H1 (cell line): ENCODE measurements around the gene ITPK1. TPM values are rescaled to one million over a fixed set of nuclear protein-coding genes. Genes with fewer than 3 reads are reported as not detected.

Experiments used
- CTCF ChIA-PET: fragments of 300-600 bp; sonication (Branson Sonifier 250); formaldehyde crosslinking; loops from one replicate; lab custom pipeline; 2021; ENCODE audit not compliant: partially characterized antibody; lab: Charles Lee
- POLR2A ChIA-PET: fragments of 300-600 bp; sonication (Branson Sonifier 250); formaldehyde crosslinking; loops from one replicate; lab custom pipeline; 2021; ENCODE audit warnings: inconsistent platforms; ENCODE audit not compliant: partially characterized antibody; lab: Charles Lee
- DNase-seq, 2 experiments: peaks; one replicate each; pipeline versions ENCODE4 v3.0.0 to v3.0.0-alpha.2; 2010 to 2022; ENCODE audit warnings: low spot score in 2 of 2, low read depth in 1 of 2, mixed read lengths in 1 of 2
- FAIRE-seq: peaks from 2 replicates; lab custom pipeline; 2011; peaks lifted over from hg19 to GRCh38; lab: Jason Lieb, UNC
- H2AFZ ChIP-seq: 2 replicates; pipeline ENCODE4 v1.8.1; 2012; ENCODE audit warnings: low read length, inconsistent platforms
- H2AK5ac ChIP-seq: 2 replicates; pipeline ENCODE4 v1.6.1; 2013; ENCODE audit warnings: low read depth, low read length
- H2BK120ac ChIP-seq: replicated peaks from 2 replicates; pipeline ENCODE3; 2013; ENCODE audit warnings: low read depth, low read length, inconsistent platforms
- H2BK12ac ChIP-seq: 2 replicates; pipeline ENCODE4 v1.6.1; 2013; ENCODE audit warnings: low read depth, low read length
- H2BK15ac ChIP-seq: 2 replicates; pipeline ENCODE4 v1.6.1; 2013; ENCODE audit warnings: low read length
- H2BK20ac ChIP-seq: 2 replicates; pipeline ENCODE4 v1.6.1; 2013; ENCODE audit warnings: low read length
- H2BK5ac ChIP-seq: 2 replicates; pipeline ENCODE4 v1.6.1; 2013; ENCODE audit warnings: low read depth, low read length
- H3K14ac ChIP-seq: 2 replicates; pipeline ENCODE4 v1.6.1; 2013; ENCODE audit warnings: inconsistent platforms; ENCODE audit not compliant: insufficient read length
- H3K18ac ChIP-seq: 2 replicates; pipeline ENCODE4 v1.6.1; 2013; ENCODE audit warnings: low read length; ENCODE audit errors: extremely low read depth
- H3K23ac ChIP-seq: 2 replicates; pipeline ENCODE4 v1.6.1; 2013; ENCODE audit warnings: inconsistent platforms; ENCODE audit not compliant: insufficient read length
- H3K23me2 ChIP-seq: 2 replicates; pipeline ENCODE4 v1.6.1; 2013; ENCODE audit warnings: low read depth, low read length
- H3K27ac ChIP-seq: 2 replicates; pipeline ENCODE4 v1.6.1; 2011; ENCODE audit warnings: low read depth, low read length, inconsistent platforms
- H3K27me3 ChIP-seq, 4 experiments: replicated peaks in 1 of 4; 1 replicate in 1 of 4; 2 replicates in 3 of 4; pipeline versions ENCODE4 v1.6.1 to v1.8.1; 2011 to 2013; ENCODE audit warnings: low read length in 3 of 4, mild to moderate bottlenecking in 3 of 4, inconsistent platforms in 2 of 4, mixed read lengths in 2 of 4, moderate library complexity in 1 of 4; ENCODE audit not compliant: control insufficient read depth in 3 of 4, insufficient read depth in 3 of 4; ENCODE audit errors: extremely low read depth in 1 of 4
- H3K36me3 ChIP-seq, 4 experiments: 2 replicates each; pipeline versions ENCODE4 v1.6.1 to v1.8.1; 2011 to 2013; ENCODE audit warnings: mild to moderate bottlenecking in 4 of 4, low read length in 3 of 4, moderate library complexity in 2 of 4, control low read depth in 1 of 4, inconsistent platforms in 1 of 4; ENCODE audit not compliant: insufficient read depth in 4 of 4, control insufficient read depth in 2 of 4
- H3K4ac ChIP-seq: replicated peaks from 2 replicates; pipeline ENCODE3; 2013; ENCODE audit warnings: low read length, low read depth, mixed read lengths, inconsistent platforms; ENCODE audit not compliant: insufficient read length
- H3K4me1 ChIP-seq, 4 experiments: replicated peaks in 1 of 4; 1 replicate in 1 of 4; 2 replicates in 3 of 4; pipeline versions ENCODE4 v1.6.1 to v1.8.1; 2011 to 2013; ENCODE audit warnings: low read length in 3 of 4, inconsistent platforms in 2 of 4, mixed read lengths in 1 of 4; ENCODE audit not compliant: insufficient read depth in 4 of 4, control insufficient read depth in 3 of 4
- H3K4me2 ChIP-seq, 2 experiments: 2 replicates each; pipeline versions ENCODE4 v1.6.1 to v1.8.1; 2011 to 2013; ENCODE audit warnings: low read depth in 2 of 2, low read length in 2 of 2, control low read depth in 1 of 2, inconsistent platforms in 1 of 2, mild to moderate bottlenecking in 1 of 2; ENCODE audit not compliant: insufficient read depth in 1 of 2
- H3K4me3 ChIP-seq, 4 experiments: fragments of 200-600, 300-600 bp in 1 of 4; sonication (generic), shearing (Covaris generic), sonication (Bioruptor Twin) in 1 of 4; 2 replicates each; pipeline versions ENCODE4 v1.5.1 to v1.8.1; 2011 to 2016; ENCODE audit warnings: low read length in 4 of 4, low read depth in 3 of 4, control low read depth in 2 of 4, inconsistent platforms in 2 of 4, mild to moderate bottlenecking in 2 of 4, mixed read lengths in 1 of 4, moderate library complexity in 1 of 4; ENCODE audit not compliant: insufficient read depth in 2 of 4; ENCODE audit errors: extremely low read depth in 1 of 4
- H3K56ac ChIP-seq: replicated peaks from 2 replicates; pipeline ENCODE3; 2013; ENCODE audit warnings: low read depth, mild to moderate bottlenecking, mixed read lengths, low read length, inconsistent platforms; ENCODE audit not compliant: insufficient read length
- H3K79me1 ChIP-seq: 2 replicates; pipeline ENCODE4 v1.6.1; 2013; ENCODE audit warnings: low read depth, low read length, control low read depth
- H3K79me2 ChIP-seq, 2 experiments: 2 replicates each; pipeline versions ENCODE4 v1.6.1 to v1.8.1; 2012 to 2013; ENCODE audit warnings: low read length in 2 of 2, mild to moderate bottlenecking in 2 of 2, inconsistent platforms in 1 of 2; ENCODE audit not compliant: insufficient read depth in 2 of 2, control insufficient read depth in 1 of 2
- H3K9ac ChIP-seq, 4 experiments: replicated peaks in 1 of 4; 1 replicate in 1 of 4; 2 replicates in 3 of 4; pipeline versions ENCODE4 v1.6.1 to v1.8.1; 2011 to 2013; ENCODE audit warnings: low read depth in 3 of 4, low read length in 3 of 4, control low read depth in 2 of 4, mild to moderate bottlenecking in 2 of 4, moderate library complexity in 2 of 4, inconsistent platforms in 1 of 4; ENCODE audit errors: extremely low read depth in 1 of 4
- H3K9me3 ChIP-seq, 2 experiments: 2 replicates each; pipeline versions ENCODE4 v1.6.1 to v1.8.1; 2012 to 2013; ENCODE audit warnings: mild to moderate bottlenecking in 2 of 2, moderate library complexity in 2 of 2, control low read depth in 1 of 2, inconsistent platforms in 1 of 2, low read depth in 1 of 2, low read length in 1 of 2, mixed read lengths in 1 of 2; ENCODE audit not compliant: insufficient read depth in 2 of 2
- H4K20me1 ChIP-seq, 2 experiments: replicated peaks in 1 of 2; 2 replicates each; pipeline versions ENCODE3 to v1.8.1; 2011 to 2013; ENCODE audit warnings: inconsistent platforms in 2 of 2, low read length in 2 of 2, mild to moderate bottlenecking in 1 of 2; ENCODE audit not compliant: insufficient read depth in 2 of 2, control insufficient read depth in 1 of 2
- H4K5ac ChIP-seq: 2 replicates; pipeline ENCODE4 v1.6.1; 2013; ENCODE audit warnings: low read length, low read depth, mixed read lengths, inconsistent platforms; ENCODE audit not compliant: insufficient read length
- H4K8ac ChIP-seq: 2 replicates; pipeline ENCODE4 v1.8.0; 2013; ENCODE audit warnings: mild to moderate bottlenecking, moderate library complexity, low read length, inconsistent platforms; ENCODE audit not compliant: insufficient read depth; ENCODE audit errors: extremely low read depth
- H4K91ac ChIP-seq: replicated peaks from 2 replicates; pipeline ENCODE3; 2013; ENCODE audit warnings: low read length, mixed read lengths, inconsistent platforms; ENCODE audit not compliant: insufficient read length
- JUN ChIP-seq: IDR thresholded peaks from 2 replicates; pipeline ENCODE4 v1.6.1; 2011; ENCODE audit warnings: low read depth, mild to moderate bottlenecking, improper control_type of control experiment, low read length
- whole genome bisulfite sequencing, 2 experiments: shearing (Covaris generic) in 1 of 2; methylation state at CpG; one replicate each; pipeline versions ENCODE4 v1.1.6 to v1.1.7; 2013 to 2015; ENCODE audit warnings: low lambda C conversion rate in 2 of 2, mixed read lengths in 2 of 2, inconsistent platforms in 1 of 2, low coverage in 1 of 2, missing lambda C conversion rate in 1 of 2; ENCODE audit not compliant: insufficient replicate concordance in 2 of 2, insufficient coverage in 1 of 2, insufficient read length in 1 of 2; ENCODE audit errors: extremely low coverage in 1 of 2, missing lambda C conversion rate in 1 of 2; 5-methylcytosine and 5-hydroxymethylcytosine counted together
- polyA plus RNA-seq, 7 experiments: library from polyadenylated mRNA; depleted of rRNA in 3 of 7; stranded (reverse) in 5 of 7; unstranded in 2 of 7; fragments of >200 nt in 5 of 7; fragments of 200-250 nt in 2 of 7; gene quantifications; 1 replicate in 5 of 7; 2 replicates in 1 of 7; 4 replicates in 1 of 7; pipeline versions ENCODE4 v1.2.1 to v1.2.3, GENCODE V29; 2011 to 2013; ENCODE audit warnings: missing spikeins in 2 of 7, mixed read lengths in 2 of 7
- total RNA-seq: library from RNA; stranded (reverse); fragmentation: NEBNext Ultra II Directional; extraction: Animal tissue kit (Norgen Biotek cat#: 25700); gene quantifications from 2 replicates; pipeline ENCODE4 v1.2.1, GENCODE V29; 2021

Gene ITPK1
- total and polyA plus RNA-seq, 2 of the 8 experiments (the other 6 are each of a cell fraction or from before 2014, with no cell fraction given), result 108 to 143 TPM

DNA sequence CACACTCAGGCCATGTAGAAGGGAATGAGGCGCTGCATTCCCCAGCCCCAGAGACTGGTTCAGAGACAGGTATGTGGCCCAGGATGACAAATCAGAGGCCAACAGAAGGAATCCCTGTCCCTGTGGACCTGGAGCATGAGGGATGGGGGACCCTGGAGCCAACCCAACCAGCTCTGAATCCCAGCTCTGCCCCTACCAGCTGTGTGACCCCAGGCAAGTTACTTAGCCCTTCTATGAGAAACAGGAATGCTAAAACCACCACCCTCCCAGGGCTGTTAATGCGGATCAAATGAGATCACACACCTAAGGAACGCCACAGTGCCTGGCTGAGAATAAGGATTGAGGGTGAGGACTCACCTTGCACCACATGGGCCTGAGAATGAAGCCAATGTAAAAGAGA, 15.6 kb downstream of the ITPK1 start:
- TF ChIP-seq JUN, result no peak
- TF ChIP-seq, all 59 proteins: peak for 0
- H3K18ac ChIP-seq, result peak overlapping the region; percentile 60; the same call in 1 of the 2 replicates
- H2BK15ac ChIP-seq, result no peak overlapping the region
- no peak overlapping the region for H4K91ac ChIP-seq
- CTCF ChIA-PET, result interaction anchor here (0.7 to 13.8 kb wide), 4 partner anchors 9 to 24 kb away, joined by 3 to 128 read pairs (median 6); no protein-coding TSS in a partner anchor
- no peak overlapping the region for H3K4me3 ChIP-seq
- H3K23ac ChIP-seq, result no peak overlapping the region
- no peak overlapping the region for H4K5ac ChIP-seq
- no peak overlapping the region for H2BK120ac ChIP-seq
- no peaks in the 10 kb centered on the region for H3K27me3 ChIP-seq
- H3K79me2 ChIP-seq, result peaks cover 4 to 90% of the 10 kb centered on the region in 2 experiments; a peak in 3 of 4 replicates
- H3K27ac ChIP-seq, result no peak overlapping the region
- peaks cover 3 to 19% (median 7%) of the 10 kb centered on the region in 4 experiments; a peak in 6 of 7 replicates for H3K4me1 ChIP-seq
- H2AFZ ChIP-seq, result no peak overlapping the region
- H3K9me3 ChIP-seq, result no peaks in the 10 kb centered on the region
- POLR2A ChIA-PET, result no interaction called here
- FAIRE-seq (no peak), DNase-seq (no peak)
- 97% methylated on average over 3 of the region's 3 CpGs; no CpG with 5 or more reads in 1 of the 2 experiments for WGBS, 2 experiments
- H3K23me2 ChIP-seq, result no peaks in the 10 kb centered on the region
- H4K8ac ChIP-seq, result peak overlapping the region; percentile 83; the same call in 1 of the 2 replicates
- H3K14ac ChIP-seq, result no peak overlapping the region
- no peak overlapping the region for H2BK20ac ChIP-seq
- no peaks in the 10 kb centered on the region for H3K36me3 ChIP-seq
- no peak overlapping the region for H2AK5ac ChIP-seq
- no peak overlapping the region for H3K9ac ChIP-seq
- no peak overlapping the region for H3K4ac ChIP-seq
- peak overlapping the region; percentile 78; the same call in 1 of the 2 replicates for H2BK5ac ChIP-seq
- peaks cover 17% of the 10 kb centered on the region for H3K79me1 ChIP-seq
- H4K20me1 ChIP-seq, result peaks cover 11 to 44% of the 10 kb centered on the region in 2 experiments
- H2BK12ac ChIP-seq, result no peak overlapping the region; the same call in 1 of the 2 replicates
- H3K4me2 ChIP-seq, result no peak overlapping the region
- H3K56ac ChIP-seq, result no peak overlapping the region
